ENCODE results near the gene GRAMD1A. TPM values are rescaled to one million over a fixed set of nuclear protein-coding genes. Genes with fewer than 3 reads are reported as not detected.

GRAMD1A gene
- total RNA-seq, 1 experiment from 2014 or later = 32.8 TPM

DNA sequence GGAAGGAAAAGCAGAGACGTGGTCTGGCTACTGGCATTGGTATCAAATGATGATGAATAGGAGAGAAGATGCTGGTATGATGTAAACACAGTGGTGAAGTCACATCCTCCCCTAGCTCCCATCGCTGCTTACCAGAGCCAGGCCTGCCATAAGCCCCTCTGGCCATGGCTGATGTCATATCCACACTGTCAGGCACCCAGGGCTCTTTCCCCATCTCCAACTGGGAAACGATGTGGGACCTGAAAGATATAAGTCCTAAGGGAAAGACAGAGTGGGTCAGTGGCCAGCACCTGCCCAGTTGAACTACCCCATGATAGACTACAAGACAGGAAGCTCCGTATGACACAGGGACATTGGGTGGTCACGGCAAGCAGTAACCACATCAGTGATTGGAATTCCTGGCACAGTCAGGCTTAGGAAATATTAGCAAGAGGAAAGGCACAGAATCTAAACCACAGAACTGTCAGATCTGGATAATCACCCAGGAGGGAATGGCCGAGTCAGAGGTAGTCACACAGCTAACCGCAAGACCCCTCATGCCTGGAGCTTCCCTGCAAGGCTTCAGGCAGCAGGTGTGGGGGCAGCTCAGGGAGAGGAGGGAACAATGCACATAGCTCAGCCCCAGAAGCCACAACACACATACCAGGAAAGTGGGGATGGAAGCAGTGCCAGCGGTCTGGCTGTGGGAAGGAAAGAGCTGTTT lies 39.9 kb upstream of the GRAMD1A start:
- intact Hi-C loops (cut with micrococcal nuclease) = no loop called here
- ChIA-PET CTCF (no interaction called here), POLR2A (ENCODE audit: unreplicated experiment) (no interaction called here)
- Histone ChIP-seq H3F3A (ENCODE audit: low read length, unreplicated experiment) (no peaks in the 10 kb centered on the region), H3K79me2 (ENCODE audit: low read length) (peaks cover 26% of the 10 kb centered on the region), H3K9me3 (ENCODE audit: low read length) (peaks cover 38% of the 10 kb centered on the region), H3K4me2 (ENCODE audit: low read length) (no peak overlapping the region), H3K27me3 (ENCODE audit: low read length) (no peaks in the 10 kb centered on the region), H3K4me3 (ENCODE audit: low read length) (0 out of 2 replicates have a peak overlapping the region, but pooled peaks have one; percentile 24), H3K9ac (ENCODE audit: low read length) (no peak overlapping the region), H4K20me1 (ENCODE audit: low read length) (no peaks in the 10 kb centered on the region), H2AFZ (ENCODE audit: low read length) (no peak overlapping the region), H3K27ac (ENCODE audit: low read length) (peak overlapping the region; percentile 52), H3K9me2 (replicated peaks; ENCODE audit: low read length) (no peaks in the 10 kb centered on the region), H3K36me3 (ENCODE audit: low read depth, low read length) (peaks cover 43% of the 10 kb centered on the region), H3K4me1 (ENCODE audit: insufficient read depth, low read length) (peaks cover 30% of the 10 kb centered on the region)
- no TSS peak for BruUV-seq (replicated peaks)
- TF ChIP-seq CTCF (conservative IDR thresholded peaks at IDR 0.05; ENCODE audit: low read depth, low read length) (no peak), EZH2 (IDR thresholded peaks at IDR 0.05; ENCODE audit: low read length, unreplicated experiment) (no peak), EZH2phosphoT487 (IDR thresholded peaks at IDR 0.05; ENCODE audit: borderline replicate concordance, low read length) (no peak)
- peak; percentile 78 for DNase-seq
- ATAC-seq = no peak

- H3K27me3 ChIP-seq (ENCODE audit: low read length) = no peaks in the 10 kb centered on the region
- intact Hi-C loops (cut with micrococcal nuclease) = no loop called here
These were observed 39.0 kb upstream of the GRAMD1A start for GRCh38 chr19:34960940-34961679.

More at GRCh38 chr19:34960940-34961679, 39.0 kb upstream of the GRAMD1A start:
- Histone ChIP-seq H3K36me3 (ENCODE audit: low read depth, low read length) (peaks cover 41% of the 10 kb centered on the region), H3K79me2 (ENCODE audit: low read length) (peaks cover 26% of the 10 kb centered on the region), H2AFZ (ENCODE audit: low read length) (no peak overlapping the region), H3K9me2 (replicated peaks; ENCODE audit: low read length) (no peaks in the 10 kb centered on the region), H3K9ac (ENCODE audit: low read length) (no peak overlapping the region), H3K4me1 (ENCODE audit: insufficient read depth, low read length) (peaks cover 30% of the 10 kb centered on the region), H4K20me1 (ENCODE audit: low read length) (no peaks in the 10 kb centered on the region), H3K9me3 (ENCODE audit: low read length) (peaks cover 32% of the 10 kb centered on the region), H3F3A (ENCODE audit: low read length, unreplicated experiment) (no peaks in the 10 kb centered on the region), H3K4me3 (ENCODE audit: low read length) (0 out of 2 replicates have a peak overlapping the region, but pooled peaks have one; percentile 24), H3K27ac (ENCODE audit: low read length) (peak overlapping the region; percentile 52), H3K4me2 (ENCODE audit: low read length) (peak overlapping the region; percentile 84)
- ATAC-seq = no peak
- no TSS peak for BruUV-seq (replicated peaks)
- no peak for TF ChIP-seq EZH2 (IDR thresholded peaks at IDR 0.05; ENCODE audit: low read length, unreplicated experiment)
- TF ChIP-seq EZH2phosphoT487 (IDR thresholded peaks at IDR 0.05; ENCODE audit: borderline replicate concordance, low read length) = no peak
- no peak for TF ChIP-seq CTCF (conservative IDR thresholded peaks at IDR 0.05; ENCODE audit: low read depth, low read length)
- no peak for DNase-seq
- ChIA-PET CTCF (no interaction called here), POLR2A (ENCODE audit: unreplicated experiment) (no interaction called here)
